ENCODE data around the gene MTURN. TPM values are rescaled to one million over a fixed set of nuclear protein-coding genes. Genes with fewer than 3 reads are reported as not detected.

Gene MTURN
- total and polyA plus RNA-seq, 4 donors, result 43.4 to 110 (median 58.5) TPM

GRCh38 chr7:30193336-30193943 lies 58.7 kb downstream of the MTURN start:
- WGBS, 2 donors, result 87 to 88% methylated on average over 5 of the region's 5 CpGs
- ATAC-seq (ENCODE audit: low FRiP score), result no peak

GRCh38 chr7:30196408-30196807 lies 61.6 kb downstream of the MTURN start:
- H3K27me3 ChIP-seq (ENCODE audit: control insufficient read depth in 1 of 2, insufficient read depth in 2 of 2, low read length in 1 of 2), result no peaks in the 10 kb centered on the region
- H3K4me1 ChIP-seq (ENCODE audit: control insufficient read depth in 1 of 2, insufficient read depth in 2 of 2, low read length in 2 of 2), result no peaks in the 10 kb centered on the region
- no peak for DNase-seq
- no peak overlapping the region for H3K27ac ChIP-seq (ENCODE audit: low read depth in 1 of 2, low read length in 2 of 2)
- no peaks in the 10 kb centered on the region for H3K36me3 ChIP-seq (ENCODE audit: control insufficient read depth in 1 of 2, insufficient read depth in 2 of 2, low read length in 1 of 2)
- no peak overlapping the region for H3K4me3 ChIP-seq (ENCODE audit: low read length in 2 of 2)
- intact Hi-C loops (cut with DNase I), result loop anchor here in 1 of 2 donors (10.0 kb wide), 1 partner anchor 48 kb away; no protein-coding TSS in a partner anchor
- no peak for ATAC-seq (ENCODE audit: low FRiP score)
- no peaks in the 10 kb centered on the region for H3K9me3 ChIP-seq (ENCODE audit: control insufficient read depth, low read length)

More at GRCh38 chr7:30193336-30193943, 58.7 kb downstream of the MTURN start:
- Histone ChIP-seq H3K4me1 (ENCODE audit: control insufficient read depth in 1 of 2, insufficient read depth in 2 of 2, low read length in 2 of 2) (no peaks in the 10 kb centered on the region), H3K36me3 (ENCODE audit: control insufficient read depth in 1 of 2, insufficient read depth in 2 of 2, low read length in 1 of 2) (no peaks in the 10 kb centered on the region), H3K27ac (ENCODE audit: low read depth in 1 of 2, low read length in 2 of 2) (no peak overlapping the region), H3K4me3 (ENCODE audit: low read length in 2 of 2) (no peak overlapping the region), H3K27me3 (ENCODE audit: control insufficient read depth in 1 of 2, insufficient read depth in 2 of 2, low read length in 1 of 2) (no peaks in the 10 kb centered on the region), H3K9me3 (ENCODE audit: control insufficient read depth, low read length) (no peaks in the 10 kb centered on the region)
- intact Hi-C loops (cut with DNase I), result loop anchor here in 1 of 2 donors (10.0 kb wide), 1 partner anchor 51 kb away; no protein-coding TSS in a partner anchor
- no peak for DNase-seq

GRCh38 chr7:30197438-30197837 lies 62.7 kb downstream of the MTURN start:
- ATAC-seq (ENCODE audit: low FRiP score), result no peak
- Histone ChIP-seq H3K4me3 (ENCODE audit: low read length in 2 of 2) (no peak overlapping the region), H3K27me3 (ENCODE audit: control insufficient read depth in 1 of 2, insufficient read depth in 2 of 2, low read length in 1 of 2) (no peaks in the 10 kb centered on the region), H3K9me3 (ENCODE audit: control insufficient read depth, low read length) (no peaks in the 10 kb centered on the region), H3K4me1 (ENCODE audit: control insufficient read depth in 1 of 2, insufficient read depth in 2 of 2, low read length in 2 of 2) (no peaks in the 10 kb centered on the region), H3K27ac (ENCODE audit: low read depth in 1 of 2, low read length in 2 of 2) (no peak overlapping the region), H3K36me3 (ENCODE audit: control insufficient read depth in 1 of 2, insufficient read depth in 2 of 2, low read length in 1 of 2) (no peaks in the 10 kb centered on the region)
- intact Hi-C loops (cut with DNase I), result loop anchor here in 1 of 2 donors (10.0 kb wide), 1 partner anchor 47 kb away; no protein-coding TSS in a partner anchor
- WGBS, 2 donors, result 93 to 100% methylated on average over 1 of the region's 1 CpG
- DNase-seq, result no peak

- 90 to 95% methylated on average over 3 of the region's 3 CpGs for WGBS, 2 donors
Observed at GRCh38 chr7:30199271-30199670, 64.5 kb downstream of the MTURN start.

GRCh38 chr7:30200591-30200990 lies 65.8 kb downstream of the MTURN start:
- no peaks in the 10 kb centered on the region for H3K27me3 ChIP-seq (ENCODE audit: control insufficient read depth in 1 of 2, insufficient read depth in 2 of 2, low read length in 1 of 2)
- intact Hi-C loops (cut with DNase I), result no loop called here
- WGBS, 2 donors, result 47 to 49% methylated on average over 2 of the region's 2 CpGs
- no peaks in the 10 kb centered on the region for H3K9me3 ChIP-seq (ENCODE audit: control insufficient read depth, low read length)
- H3K27ac ChIP-seq (ENCODE audit: low read depth in 1 of 2, low read length in 2 of 2), result no peak overlapping the region
- DNase-seq (no peak), ATAC-seq (ENCODE audit: low FRiP score) (no peak)
- no peaks in the 10 kb centered on the region for H3K36me3 ChIP-seq (ENCODE audit: control insufficient read depth in 1 of 2, insufficient read depth in 2 of 2, low read length in 1 of 2)
- H3K4me1 ChIP-seq (ENCODE audit: control insufficient read depth in 1 of 2, insufficient read depth in 2 of 2, low read length in 2 of 2), result no peaks in the 10 kb centered on the region
- H3K4me3 ChIP-seq (ENCODE audit: low read length in 2 of 2), result no peak overlapping the region

More at GRCh38 chr7:30199271-30199670, 64.5 kb downstream of the MTURN start:
- H3K27ac ChIP-seq (ENCODE audit: low read depth in 1 of 2, low read length in 2 of 2), result no peak overlapping the region
- no peak overlapping the region for H3K4me3 ChIP-seq (ENCODE audit: low read length in 2 of 2)
- no peaks in the 10 kb centered on the region for H3K4me1 ChIP-seq (ENCODE audit: control insufficient read depth in 1 of 2, insufficient read depth in 2 of 2, low read length in 2 of 2)
- H3K27me3 ChIP-seq (ENCODE audit: control insufficient read depth in 1 of 2, insufficient read depth in 2 of 2, low read length in 1 of 2), result no peaks in the 10 kb centered on the region
- ATAC-seq (ENCODE audit: low FRiP score) (no peak), DNase-seq (no peak)
- H3K36me3 ChIP-seq (ENCODE audit: control insufficient read depth in 1 of 2, insufficient read depth in 2 of 2, low read length in 1 of 2), result no peaks in the 10 kb centered on the region
- intact Hi-C loops (cut with DNase I), result loop anchor here in 1 of 2 donors (10.0 kb wide), 1 partner anchor 46 kb away; no protein-coding TSS in a partner anchor
- H3K9me3 ChIP-seq (ENCODE audit: control insufficient read depth, low read length), result no peaks in the 10 kb centered on the region

GRCh38 chr7:30201161-30201666 lies 66.4 kb downstream of the MTURN start:
- Histone ChIP-seq H3K27me3 (ENCODE audit: control insufficient read depth in 1 of 2, insufficient read depth in 2 of 2, low read length in 1 of 2) (no peaks in the 10 kb centered on the region), H3K4me3 (ENCODE audit: low read length in 2 of 2) (no peak overlapping the region), H3K36me3 (ENCODE audit: control insufficient read depth in 1 of 2, insufficient read depth in 2 of 2, low read length in 1 of 2) (no peaks in the 10 kb centered on the region), H3K27ac (ENCODE audit: low read depth in 1 of 2, low read length in 2 of 2) (no peak overlapping the region), H3K9me3 (ENCODE audit: control insufficient read depth, low read length) (no peaks in the 10 kb centered on the region), H3K4me1 (ENCODE audit: control insufficient read depth in 1 of 2, insufficient read depth in 2 of 2, low read length in 2 of 2) (no peaks in the 10 kb centered on the region)
- DNase-seq, result no peak
- ATAC-seq (ENCODE audit: low FRiP score), result no peak
- intact Hi-C loops (cut with DNase I), result no loop called here
- WGBS, 2 donors, result 89 to 90% methylated on average over 5 of the region's 5 CpGs

GRCh38 chr7:30201921-30202320 lies 67.1 kb downstream of the MTURN start:
- Histone ChIP-seq H3K9me3 (ENCODE audit: control insufficient read depth, low read length) (no peaks in the 10 kb centered on the region), H3K4me1 (ENCODE audit: control insufficient read depth in 1 of 2, insufficient read depth in 2 of 2, low read length in 2 of 2) (no peaks in the 10 kb centered on the region), H3K4me3 (ENCODE audit: low read length in 2 of 2) (no peak overlapping the region), H3K27me3 (ENCODE audit: control insufficient read depth in 1 of 2, insufficient read depth in 2 of 2, low read length in 1 of 2) (no peaks in the 10 kb centered on the region), H3K27ac (ENCODE audit: low read depth in 1 of 2, low read length in 2 of 2) (no peak overlapping the region), H3K36me3 (ENCODE audit: control insufficient read depth in 1 of 2, insufficient read depth in 2 of 2, low read length in 1 of 2) (no peaks in the 10 kb centered on the region)
- WGBS, 2 donors, result 89 to 95% methylated on average over 2 of the region's 2 CpGs
- DNase-seq (no peak), ATAC-seq (ENCODE audit: low FRiP score) (no peak)
- intact Hi-C loops (cut with DNase I), result no loop called here

- Histone ChIP-seq H3K36me3 (ENCODE audit: control insufficient read depth in 1 of 2, insufficient read depth in 2 of 2, low read length in 1 of 2) (no peaks in the 10 kb centered on the region), H3K4me3 (ENCODE audit: low read length in 2 of 2) (no peak overlapping the region), H3K9me3 (ENCODE audit: control insufficient read depth, low read length) (no peaks in the 10 kb centered on the region), H3K4me1 (ENCODE audit: control insufficient read depth in 1 of 2, insufficient read depth in 2 of 2, low read length in 2 of 2) (no peaks in the 10 kb centered on the region), H3K27me3 (ENCODE audit: control insufficient read depth in 1 of 2, insufficient read depth in 2 of 2, low read length in 1 of 2) (no peaks in the 10 kb centered on the region), H3K27ac (ENCODE audit: low read depth in 1 of 2, low read length in 2 of 2) (no peak overlapping the region)
- intact Hi-C loops (cut with DNase I), result no loop called here
- no peak for ATAC-seq (ENCODE audit: low FRiP score)
- no peak for DNase-seq
- WGBS, 2 donors, result 29 to 32% methylated on average over 3 of the region's 3 CpGs
Observed at GRCh38 chr7:30202671-30203070, 67.9 kb downstream of the MTURN start.

- Histone ChIP-seq H3K4me3 (ENCODE audit: low read length in 2 of 2) (no peak overlapping the region), H3K4me1 (ENCODE audit: control insufficient read depth in 1 of 2, insufficient read depth in 2 of 2, low read length in 2 of 2) (no peaks in the 10 kb centered on the region), H3K27me3 (ENCODE audit: control insufficient read depth in 1 of 2, insufficient read depth in 2 of 2, low read length in 1 of 2) (no peaks in the 10 kb centered on the region), H3K9me3 (ENCODE audit: control insufficient read depth, low read length) (no peaks in the 10 kb centered on the region), H3K27ac (ENCODE audit: low read depth in 1 of 2, low read length in 2 of 2) (no peak overlapping the region), H3K36me3 (ENCODE audit: control insufficient read depth in 1 of 2, insufficient read depth in 2 of 2, low read length in 1 of 2) (no peaks in the 10 kb centered on the region)
- intact Hi-C loops (cut with DNase I), result no loop called here
- 62 to 70% methylated on average over 4 of the region's 4 CpGs for WGBS, 2 donors
- ATAC-seq (ENCODE audit: low FRiP score), result no peak
- DNase-seq, result no peak
Observed at GRCh38 chr7:30206491-30206890, 71.7 kb downstream of the MTURN start.

All from aorta (tissue), 5 donors.